Measurements from ENCODE around the gene APBA2.
A peak's percentile ranks its signal among the peaks of the same experiment; 100 is the strongest.

APBA2 gene

GRCh38 chr15:29087521-29088285 lies 201.9 kb downstream of the APBA2 start:
- no peak for DNase-seq
- no peaks in the 10 kb centered on the region for H3K27me3 Mint-ChIP-seq
- no peaks in the 10 kb centered on the region for H3K9me3 Mint-ChIP-seq
- CTCF ChIA-PET: no interaction called here
- H3K4me3 Mint-ChIP-seq: no peak overlapping the region
- peaks cover 24% of the 10 kb centered on the region for H3K4me1 Mint-ChIP-seq
- H3K27ac Mint-ChIP-seq: no peak overlapping the region
- peaks cover 4% of the 10 kb centered on the region for H3K36me3 Mint-ChIP-seq

- CTCF ChIA-PET: interaction anchor here (1.2 to 6.7 kb wide), 4 partner anchors 8 to 111 kb away, joined by 3 to 44 read pairs (median 10); no protein-coding TSS in a partner anchor
- Mint-ChIP-seq H3K27me3 (no peaks in the 10 kb centered on the region), H3K4me1 (peaks cover 24% of the 10 kb centered on the region)
These were observed 202.9 kb downstream of the APBA2 start for GRCh38 chr15:29088666-29089065.

GRCh38 chr15:29089731-29090616 lies 204.2 kb downstream of the APBA2 start:
- CTCF ChIA-PET: interaction anchor here (0.6 to 6.7 kb wide), 19 partner anchors 9 to 1513 kb away, joined by 3 to 44 read pairs (median 4); no protein-coding TSS in a partner anchor
- peak; percentile 39 for DNase-seq
- peaks cover 2% of the 10 kb centered on the region for H3K36me3 Mint-ChIP-seq

More at GRCh38 chr15:29088666-29089065, 202.9 kb downstream of the APBA2 start:
- no peak for DNase-seq
- H3K9me3 Mint-ChIP-seq: no peaks in the 10 kb centered on the region
- no peak overlapping the region for H3K4me3 Mint-ChIP-seq
- no peak overlapping the region for H3K27ac Mint-ChIP-seq
- peaks cover 4% of the 10 kb centered on the region for H3K36me3 Mint-ChIP-seq

GRCh38 chr15:29090617-29091466 lies 205.1 kb downstream of the APBA2 start:
- Mint-ChIP-seq H3K4me3 (no peak overlapping the region), H3K27ac (no peak overlapping the region), H3K36me3 (peaks cover 3% of the 10 kb centered on the region), H3K27me3 (no peaks in the 10 kb centered on the region), H3K4me1 (peaks cover 24% of the 10 kb centered on the region), H3K9me3 (no peaks in the 10 kb centered on the region)
- CTCF ChIA-PET: interaction anchor here (0.6 to 6.7 kb wide), 17 partner anchors 9 to 1933 kb away, joined by 3 to 44 read pairs (median 4); no protein-coding TSS in a partner anchor
- peak; percentile 63 for DNase-seq

More at GRCh38 chr15:29089731-29090616, 204.2 kb downstream of the APBA2 start:
- Mint-ChIP-seq H3K9me3 (no peaks in the 10 kb centered on the region), H3K4me3 (peak overlapping the region; percentile 7), H3K27ac (peak overlapping the region; percentile 83), H3K27me3 (no peaks in the 10 kb centered on the region), H3K4me1 (peaks cover 24% of the 10 kb centered on the region)

GRCh38 chr15:29091666-29092065 lies 205.9 kb downstream of the APBA2 start:
- H3K4me3 Mint-ChIP-seq: no peak overlapping the region
- no peak overlapping the region for H3K27ac Mint-ChIP-seq
- CTCF ChIA-PET: interaction anchor here (0.6 to 6.7 kb wide), 7 partner anchors 8 to 1934 kb away, joined by 3 to 44 read pairs (median 4); no protein-coding TSS in a partner anchor
- H3K27me3 Mint-ChIP-seq: no peaks in the 10 kb centered on the region
- H3K9me3 Mint-ChIP-seq: no peaks in the 10 kb centered on the region
- H3K4me1 Mint-ChIP-seq: peaks cover 24% of the 10 kb centered on the region
- H3K36me3 Mint-ChIP-seq: peaks cover 3% of the 10 kb centered on the region
- no peak for DNase-seq

GRCh38 chr15:29092376-29093064 lies 206.7 kb downstream of the APBA2 start:
- Mint-ChIP-seq H3K27me3 (no peaks in the 10 kb centered on the region), H3K4me3 (no peak overlapping the region), H3K9me3 (no peaks in the 10 kb centered on the region), H3K36me3 (peaks cover 3% of the 10 kb centered on the region), H3K27ac (no peak overlapping the region), H3K4me1 (peaks cover 21% of the 10 kb centered on the region)
- CTCF ChIA-PET: interaction anchor here (6.7 kb wide), 1 partner anchor 10 kb away, joined by 44 read pairs; no protein-coding TSS in a partner anchor
- no peak for DNase-seq

- Mint-ChIP-seq H3K4me1 (peaks cover 16% of the 10 kb centered on the region), H3K27ac (no peak overlapping the region), H3K9me3 (no peaks in the 10 kb centered on the region), H3K27me3 (no peaks in the 10 kb centered on the region), H3K4me3 (no peak overlapping the region), H3K36me3 (peaks cover 3% of the 10 kb centered on the region)
- CTCF ChIA-PET: interaction anchor here (0.7 to 6.7 kb wide), 2 partner anchors 10 to 13 kb away, joined by 3 to 44 read pairs; no protein-coding TSS in a partner anchor
- DNase-seq: no peak
These were observed 207.3 kb downstream of the APBA2 start for GRCh38 chr15:29093065-29093435.

GRCh38 chr15:29093696-29094343 lies 208.0 kb downstream of the APBA2 start:
- H3K27me3 Mint-ChIP-seq: no peaks in the 10 kb centered on the region
- H3K27ac Mint-ChIP-seq: no peak overlapping the region
- no peak for DNase-seq
- CTCF ChIA-PET: interaction anchor here (0.7 to 6.7 kb wide), 2 partner anchors 9 to 12 kb away, joined by 3 to 44 read pairs; no protein-coding TSS in a partner anchor
- H3K9me3 Mint-ChIP-seq: no peaks in the 10 kb centered on the region
- H3K4me1 Mint-ChIP-seq: peaks cover 12% of the 10 kb centered on the region
- H3K36me3 Mint-ChIP-seq: peaks cover 3% of the 10 kb centered on the region
- H3K4me3 Mint-ChIP-seq: no peak overlapping the region

- no peak for DNase-seq
- H3K4me3 Mint-ChIP-seq: no peak overlapping the region
- H3K4me1 Mint-ChIP-seq: peaks cover 6% of the 10 kb centered on the region
- no peaks in the 10 kb centered on the region for H3K27me3 Mint-ChIP-seq
- H3K36me3 Mint-ChIP-seq: peaks cover 3% of the 10 kb centered on the region
- no peaks in the 10 kb centered on the region for H3K9me3 Mint-ChIP-seq
- H3K27ac Mint-ChIP-seq: no peak overlapping the region
- CTCF ChIA-PET: interaction anchor here (6.7 kb wide), 1 partner anchor 8 kb away, joined by 44 read pairs; no protein-coding TSS in a partner anchor
These were observed 208.9 kb downstream of the APBA2 start for GRCh38 chr15:29094711-29095110.

- H3K4me3 Mint-ChIP-seq: no peak overlapping the region
- CTCF ChIA-PET: no interaction called here
- DNase-seq: no peak
- no peaks in the 10 kb centered on the region for H3K4me1 Mint-ChIP-seq
- no peaks in the 10 kb centered on the region for H3K9me3 Mint-ChIP-seq
- H3K36me3 Mint-ChIP-seq: peaks cover 3% of the 10 kb centered on the region
- no peaks in the 10 kb centered on the region for H3K27me3 Mint-ChIP-seq
- no peak overlapping the region for H3K27ac Mint-ChIP-seq
These were observed 210.0 kb downstream of the APBA2 start for GRCh38 chr15:29095746-29096145.

- Mint-ChIP-seq H3K27ac (no peak overlapping the region), H3K4me3 (no peak overlapping the region), H3K4me1 (no peaks in the 10 kb centered on the region), H3K36me3 (peaks cover 3% of the 10 kb centered on the region), H3K9me3 (no peaks in the 10 kb centered on the region), H3K27me3 (no peaks in the 10 kb centered on the region)
- CTCF ChIA-PET: no interaction called here
- no peak for DNase-seq
These were observed 211.4 kb downstream of the APBA2 start for GRCh38 chr15:29097168-29097567.

- DNase-seq: no peak
- Mint-ChIP-seq H3K9me3 (no peaks in the 10 kb centered on the region), H3K36me3 (peaks cover 8% of the 10 kb centered on the region), H3K4me1 (peaks cover 3% of the 10 kb centered on the region), H3K4me3 (no peak overlapping the region), H3K27me3 (no peaks in the 10 kb centered on the region), H3K27ac (no peak overlapping the region)
- CTCF ChIA-PET: no interaction called here
These were observed 212.2 kb downstream of the APBA2 start for GRCh38 chr15:29097971-29098370.
